ENCODE measurements around the gene ANKMY2.

Gene ANKMY2

DNA sequence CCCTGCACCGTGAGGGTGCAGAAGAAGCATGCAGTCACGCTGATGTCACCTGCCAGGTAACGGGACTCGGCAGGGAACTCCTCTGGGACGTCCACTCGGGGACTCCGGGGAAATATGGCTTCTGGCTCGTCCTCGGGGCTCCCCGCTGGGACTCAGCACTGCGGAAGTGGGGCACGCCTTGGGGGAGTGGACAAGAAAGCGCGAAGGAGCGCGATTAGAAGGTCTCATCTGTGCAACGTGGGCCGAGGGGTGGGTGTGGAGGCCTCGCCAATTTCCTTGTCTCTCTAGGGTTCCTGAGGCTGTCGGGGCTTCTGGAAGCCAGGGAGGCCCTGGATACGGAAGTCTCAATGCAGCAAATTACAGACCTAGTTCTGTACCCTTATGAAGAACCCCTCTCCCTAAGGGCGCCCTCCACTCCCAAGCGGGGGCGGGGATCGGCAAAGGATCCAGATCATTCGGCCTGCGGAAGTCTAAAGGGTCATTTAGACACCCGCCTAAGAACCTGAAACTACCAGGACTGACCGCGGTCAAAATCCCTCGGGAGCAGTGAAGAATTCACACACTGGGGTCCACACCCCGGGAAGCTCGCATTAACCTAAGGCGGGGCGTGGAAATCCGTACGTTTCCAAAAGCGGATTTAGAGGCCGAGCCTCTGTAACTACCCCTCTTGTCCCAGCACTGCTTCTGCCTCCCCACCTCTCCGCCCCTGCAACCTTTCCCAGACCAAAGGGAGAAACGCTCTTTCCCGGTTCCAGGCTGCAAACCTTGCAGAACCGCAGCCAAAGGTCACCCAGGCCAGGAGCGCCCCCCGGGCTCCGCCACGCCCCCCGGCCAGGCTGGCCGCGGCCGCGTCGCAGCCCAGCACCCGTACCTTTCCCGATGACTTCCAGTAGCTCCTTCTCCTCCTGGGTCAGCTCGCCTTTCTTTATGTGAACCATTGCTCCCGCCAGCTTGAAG is 640 bp downstream of the ANKMY2 start:
- H3K27ac ChIP-seq (ENCODE audit: low read length) = peak overlapping the region; percentile 90
- H3K27me3 ChIP-seq (ENCODE audit: control insufficient read depth in 1 of 2, insufficient read depth in 2 of 2, low read length in 2 of 2) = no peaks in the 10 kb centered on the region
- peaks cover 5% of the 10 kb centered on the region for H3K4me1 ChIP-seq (ENCODE audit: control insufficient read depth, insufficient read depth, low read length)
- no peaks in the 10 kb centered on the region for H3K36me3 ChIP-seq (ENCODE audit: control insufficient read depth in 2 of 2, insufficient read depth in 2 of 2, low read length in 2 of 2)
- no peaks in the 10 kb centered on the region for H3K9me3 ChIP-seq (ENCODE audit: control insufficient read depth in 2 of 2, low read length in 2 of 2)
- H3K4me3 ChIP-seq (ENCODE audit: low read length in 2 of 2) = peak overlapping the region; percentile 89 to 95
- H3K9ac ChIP-seq (ENCODE audit: low read length in 2 of 2) = peak overlapping the region; percentile 79 to 88

GRCh38 chr7:16644157-16644556 is 1.4 kb downstream of the ANKMY2 start:
- Histone ChIP-seq H3K27ac (ENCODE audit: low read length) (peak overlapping the region; percentile 90), H3K27me3 (ENCODE audit: control insufficient read depth in 1 of 2, insufficient read depth in 2 of 2, low read length in 2 of 2) (no peaks in the 10 kb centered on the region), H3K9me3 (ENCODE audit: control insufficient read depth in 2 of 2, low read length in 2 of 2) (no peaks in the 10 kb centered on the region), H3K4me1 (ENCODE audit: control insufficient read depth, insufficient read depth, low read length) (peaks cover 5% of the 10 kb centered on the region), H3K36me3 (ENCODE audit: control insufficient read depth in 2 of 2, insufficient read depth in 2 of 2, low read length in 2 of 2) (no peaks in the 10 kb centered on the region), H3K9ac (ENCODE audit: low read length in 2 of 2) (peak overlapping the region; percentile 79 to 88), H3K4me3 (ENCODE audit: low read length in 2 of 2) (peak overlapping the region; percentile 89 to 95)

DNA sequence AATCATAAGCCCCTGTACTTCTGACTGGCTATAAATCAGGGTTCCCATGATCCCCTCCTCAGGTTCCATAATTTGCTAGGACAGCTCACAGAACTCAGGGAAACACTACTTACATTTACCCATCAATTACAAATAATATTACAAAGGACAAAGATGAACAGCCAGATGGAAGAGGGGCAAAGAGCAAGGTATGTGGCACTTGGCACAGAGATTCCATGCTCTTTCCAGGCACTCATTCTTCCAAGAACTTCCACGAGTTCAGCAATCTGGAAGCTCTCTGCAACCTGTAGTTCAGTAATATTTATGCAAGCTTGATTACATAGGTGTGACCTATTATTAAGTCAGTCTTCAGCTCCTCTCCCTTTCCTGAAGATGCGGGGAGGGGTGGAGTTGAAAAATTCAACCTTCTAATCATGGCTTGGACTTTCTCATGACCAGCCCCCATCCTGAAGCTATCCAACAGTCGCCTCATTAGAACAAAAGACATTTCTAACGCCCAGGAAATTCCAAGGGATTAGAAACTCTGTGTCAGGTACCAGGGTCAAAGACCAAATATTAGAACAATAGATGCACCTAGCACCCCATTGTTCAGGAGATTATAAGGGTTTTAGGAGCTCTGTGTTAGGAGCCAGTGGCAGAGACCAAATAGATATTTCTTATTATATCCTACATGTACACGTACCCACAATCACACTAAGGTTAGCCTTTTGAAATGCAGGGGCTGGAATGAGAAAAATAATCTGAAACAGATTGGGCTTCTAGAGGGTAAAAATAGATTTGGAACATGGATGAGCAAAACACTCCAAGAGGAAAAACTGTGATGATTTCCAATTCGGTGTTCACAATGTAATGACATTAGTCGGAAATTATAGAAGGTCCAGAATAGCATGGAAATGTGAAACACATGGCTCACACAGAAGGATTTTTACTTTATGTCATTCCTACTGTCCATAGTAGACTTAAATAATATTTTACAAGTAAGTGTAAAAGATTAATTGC is 7.0 kb downstream of the ANKMY2 start:
- H3K9ac ChIP-seq (ENCODE audit: low read length in 2 of 2) = no peak overlapping the region
- peaks cover 9% of the 10 kb centered on the region for H3K4me1 ChIP-seq (ENCODE audit: control insufficient read depth, insufficient read depth, low read length)
- H3K9me3 ChIP-seq (ENCODE audit: control insufficient read depth in 2 of 2, low read length in 2 of 2) = no peaks in the 10 kb centered on the region
- H3K4me3 ChIP-seq (ENCODE audit: low read length in 2 of 2) = peak overlapping the region in 1 of 2 donors; percentile 16
- no peaks in the 10 kb centered on the region for H3K36me3 ChIP-seq (ENCODE audit: control insufficient read depth in 2 of 2, insufficient read depth in 2 of 2, low read length in 2 of 2)
- no peak overlapping the region for H3K27ac ChIP-seq (ENCODE audit: low read length)
- no peaks in the 10 kb centered on the region for H3K27me3 ChIP-seq (ENCODE audit: control insufficient read depth in 1 of 2, insufficient read depth in 2 of 2, low read length in 2 of 2)

- Histone ChIP-seq H3K9ac (ENCODE audit: low read length in 2 of 2) (no peak overlapping the region), H3K36me3 (ENCODE audit: control insufficient read depth in 2 of 2, insufficient read depth in 2 of 2, low read length in 2 of 2) (no peaks in the 10 kb centered on the region), H3K9me3 (ENCODE audit: control insufficient read depth in 2 of 2, low read length in 2 of 2) (no peaks in the 10 kb centered on the region), H3K27me3 (ENCODE audit: control insufficient read depth in 1 of 2, insufficient read depth in 2 of 2, low read length in 2 of 2) (no peaks in the 10 kb centered on the region), H3K27ac (ENCODE audit: low read length) (no peak overlapping the region), H3K4me3 (ENCODE audit: low read length in 2 of 2) (no peak overlapping the region), H3K4me1 (ENCODE audit: control insufficient read depth, insufficient read depth, low read length) (peaks cover 9% of the 10 kb centered on the region)
Observed at GRCh38 chr7:16637379-16637778, 8.2 kb downstream of the ANKMY2 start.

DNA sequence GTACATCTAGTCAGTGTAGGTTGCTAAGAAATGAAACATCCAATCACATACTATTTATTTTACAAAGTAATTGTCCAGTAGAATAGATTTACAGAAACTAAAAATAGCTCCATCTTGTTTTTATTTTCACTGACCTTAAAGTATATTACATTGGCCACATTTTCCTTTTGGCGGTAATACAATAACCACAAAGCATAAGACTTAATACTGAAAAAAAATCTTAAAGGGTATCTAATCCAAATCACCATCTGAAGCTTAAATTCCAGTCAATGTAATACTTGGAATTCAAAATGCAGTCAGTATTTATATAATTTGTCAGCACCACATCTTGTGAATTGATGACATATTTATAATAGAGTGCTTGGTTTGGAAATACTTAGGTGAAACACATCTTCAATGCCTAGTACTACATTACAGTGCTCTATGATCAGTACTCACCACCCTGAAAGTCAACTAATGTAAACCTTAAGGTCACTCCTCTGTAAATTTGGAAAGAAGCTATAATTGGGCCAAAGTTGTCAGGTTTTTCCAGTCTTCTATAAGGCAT is 8.9 kb downstream of the ANKMY2 start:
- Histone ChIP-seq H3K4me3 (ENCODE audit: low read length in 2 of 2) (no peak overlapping the region), H3K27me3 (ENCODE audit: control insufficient read depth in 1 of 2, insufficient read depth in 2 of 2, low read length in 2 of 2) (no peaks in the 10 kb centered on the region), H3K4me1 (ENCODE audit: control insufficient read depth, insufficient read depth, low read length) (peaks cover 9% of the 10 kb centered on the region), H3K36me3 (ENCODE audit: control insufficient read depth in 2 of 2, insufficient read depth in 2 of 2, low read length in 2 of 2) (no peaks in the 10 kb centered on the region), H3K9me3 (ENCODE audit: control insufficient read depth in 2 of 2, low read length in 2 of 2) (no peaks in the 10 kb centered on the region), H3K27ac (ENCODE audit: low read length) (no peak overlapping the region), H3K9ac (ENCODE audit: low read length in 2 of 2) (no peak overlapping the region)

GRCh38 chr7:16634271-16634738 is 11.2 kb downstream of the ANKMY2 start:
- no peaks in the 10 kb centered on the region for H3K36me3 ChIP-seq (ENCODE audit: control insufficient read depth in 2 of 2, insufficient read depth in 2 of 2, low read length in 2 of 2)
- no peaks in the 10 kb centered on the region for H3K9me3 ChIP-seq (ENCODE audit: control insufficient read depth in 2 of 2, low read length in 2 of 2)
- peak overlapping the region; percentile 13 for H3K27ac ChIP-seq (ENCODE audit: low read length)
- H3K27me3 ChIP-seq (ENCODE audit: control insufficient read depth in 1 of 2, insufficient read depth in 2 of 2, low read length in 2 of 2) = no peaks in the 10 kb centered on the region
- H3K4me1 ChIP-seq (ENCODE audit: control insufficient read depth, insufficient read depth, low read length) = peaks cover 9% of the 10 kb centered on the region
- no peak overlapping the region for H3K9ac ChIP-seq (ENCODE audit: low read length in 2 of 2)
- H3K4me3 ChIP-seq (ENCODE audit: low read length in 2 of 2) = peak overlapping the region in 1 of 2 donors; percentile 47

DNA sequence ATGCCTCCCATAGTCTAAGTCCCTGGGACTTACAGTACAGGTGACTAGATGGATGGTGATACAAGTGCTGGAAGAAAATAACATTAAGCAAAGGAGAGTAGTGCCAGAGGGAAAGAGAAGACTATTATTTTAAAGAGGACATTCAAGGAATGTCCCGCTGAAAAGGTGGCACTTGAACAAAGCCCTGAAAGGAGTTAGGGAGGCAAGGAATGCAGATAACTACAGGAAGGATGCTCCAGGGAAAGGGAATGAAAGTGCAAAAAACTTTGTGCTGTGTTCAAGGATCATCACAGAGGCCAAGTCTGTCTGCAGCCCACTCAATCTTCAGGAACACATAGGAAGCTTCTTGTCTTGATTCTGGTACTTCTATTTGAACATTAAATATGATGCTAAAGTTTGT is 14.9 kb downstream of the ANKMY2 start:
- H3K9ac ChIP-seq (ENCODE audit: low read length in 2 of 2) = no peak overlapping the region
- H3K27ac ChIP-seq (ENCODE audit: low read length) = no peak overlapping the region
- H3K4me3 ChIP-seq (ENCODE audit: low read length in 2 of 2) = no peak overlapping the region
- no peaks in the 10 kb centered on the region for H3K4me1 ChIP-seq (ENCODE audit: control insufficient read depth, insufficient read depth, low read length)
- no peaks in the 10 kb centered on the region for H3K36me3 ChIP-seq (ENCODE audit: control insufficient read depth in 2 of 2, insufficient read depth in 2 of 2, low read length in 2 of 2)
- no peaks in the 10 kb centered on the region for H3K27me3 ChIP-seq (ENCODE audit: control insufficient read depth in 1 of 2, insufficient read depth in 2 of 2, low read length in 2 of 2)
- H3K9me3 ChIP-seq (ENCODE audit: control insufficient read depth in 2 of 2, low read length in 2 of 2) = no peaks in the 10 kb centered on the region

GRCh38 chr7:16627236-16627635 is 18.3 kb downstream of the ANKMY2 start:
- Histone ChIP-seq H3K27ac (ENCODE audit: low read length) (no peak overlapping the region), H3K27me3 (ENCODE audit: control insufficient read depth in 1 of 2, insufficient read depth in 2 of 2, low read length in 2 of 2) (no peaks in the 10 kb centered on the region), H3K4me1 (ENCODE audit: control insufficient read depth, insufficient read depth, low read length) (no peaks in the 10 kb centered on the region), H3K4me3 (ENCODE audit: low read length in 2 of 2) (no peak overlapping the region), H3K9ac (ENCODE audit: low read length in 2 of 2) (no peak overlapping the region), H3K9me3 (ENCODE audit: control insufficient read depth in 2 of 2, low read length in 2 of 2) (no peaks in the 10 kb centered on the region), H3K36me3 (ENCODE audit: control insufficient read depth in 2 of 2, insufficient read depth in 2 of 2, low read length in 2 of 2) (peaks cover 12 to 15% of the 10 kb centered on the region in 2 donors)

- H3K9ac ChIP-seq (ENCODE audit: low read length in 2 of 2) = no peak overlapping the region
- H3K27ac ChIP-seq (ENCODE audit: low read length) = no peak overlapping the region
- H3K4me3 ChIP-seq (ENCODE audit: low read length in 2 of 2) = no peak overlapping the region
- peaks cover 13 to 15% of the 10 kb centered on the region in 2 donors for H3K36me3 ChIP-seq (ENCODE audit: control insufficient read depth in 2 of 2, insufficient read depth in 2 of 2, low read length in 2 of 2)
- H3K9me3 ChIP-seq (ENCODE audit: control insufficient read depth in 2 of 2, low read length in 2 of 2) = no peaks in the 10 kb centered on the region
- no peaks in the 10 kb centered on the region for H3K4me1 ChIP-seq (ENCODE audit: control insufficient read depth, insufficient read depth, low read length)
- no peaks in the 10 kb centered on the region for H3K27me3 ChIP-seq (ENCODE audit: control insufficient read depth in 1 of 2, insufficient read depth in 2 of 2, low read length in 2 of 2)
Observed at GRCh38 chr7:16626388-16626787, 19.2 kb downstream of the ANKMY2 start.

DNA sequence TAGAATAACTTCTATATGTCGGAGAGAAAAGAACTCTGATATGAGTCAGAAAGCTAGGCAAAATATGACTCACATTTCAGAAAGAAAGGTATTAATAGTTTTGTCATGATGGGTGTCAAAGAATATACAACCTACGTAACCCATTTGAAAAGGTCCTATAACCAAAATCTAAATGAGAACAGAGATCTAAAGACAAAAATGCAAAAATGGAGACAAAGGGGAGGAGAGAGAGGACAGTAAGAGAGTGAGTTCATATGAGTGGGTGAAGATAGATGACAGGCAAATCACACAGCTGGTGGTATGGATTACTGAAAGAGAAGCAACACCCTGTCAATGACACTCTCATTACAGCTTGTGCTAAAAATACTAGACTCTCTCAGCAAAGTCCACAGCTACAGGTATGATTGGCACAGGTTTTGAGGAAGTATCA is 25.6 kb downstream of the ANKMY2 start:
- no peak overlapping the region for H3K9ac ChIP-seq (ENCODE audit: low read length in 2 of 2)
- H3K27me3 ChIP-seq (ENCODE audit: control insufficient read depth in 1 of 2, insufficient read depth in 2 of 2, low read length in 2 of 2) = no peaks in the 10 kb centered on the region
- no peak overlapping the region for H3K4me3 ChIP-seq (ENCODE audit: low read length in 2 of 2)
- H3K27ac ChIP-seq (ENCODE audit: low read length) = no peak overlapping the region
- no peaks in the 10 kb centered on the region for H3K4me1 ChIP-seq (ENCODE audit: control insufficient read depth, insufficient read depth, low read length)
- no peaks in the 10 kb centered on the region for H3K9me3 ChIP-seq (ENCODE audit: control insufficient read depth in 2 of 2, low read length in 2 of 2)
- peaks cover 25 to 33% of the 10 kb centered on the region in 2 donors for H3K36me3 ChIP-seq (ENCODE audit: control insufficient read depth in 2 of 2, insufficient read depth in 2 of 2, low read length in 2 of 2)

All from stomach smooth muscle (tissue), 2 donors.